ENCODE results near the gene USP6NL. TPM values are rescaled to one million over a fixed set of nuclear protein-coding genes. Genes with fewer than 3 reads are reported as not detected.

The USP6NL gene
- total and polyA plus RNA-seq, 9 of the 15 experiments (the other 6 are each of a cell fraction or from before 2014, with no cell fraction given) = 3.2 to 26.6 (median 19.8) TPM

DNA sequence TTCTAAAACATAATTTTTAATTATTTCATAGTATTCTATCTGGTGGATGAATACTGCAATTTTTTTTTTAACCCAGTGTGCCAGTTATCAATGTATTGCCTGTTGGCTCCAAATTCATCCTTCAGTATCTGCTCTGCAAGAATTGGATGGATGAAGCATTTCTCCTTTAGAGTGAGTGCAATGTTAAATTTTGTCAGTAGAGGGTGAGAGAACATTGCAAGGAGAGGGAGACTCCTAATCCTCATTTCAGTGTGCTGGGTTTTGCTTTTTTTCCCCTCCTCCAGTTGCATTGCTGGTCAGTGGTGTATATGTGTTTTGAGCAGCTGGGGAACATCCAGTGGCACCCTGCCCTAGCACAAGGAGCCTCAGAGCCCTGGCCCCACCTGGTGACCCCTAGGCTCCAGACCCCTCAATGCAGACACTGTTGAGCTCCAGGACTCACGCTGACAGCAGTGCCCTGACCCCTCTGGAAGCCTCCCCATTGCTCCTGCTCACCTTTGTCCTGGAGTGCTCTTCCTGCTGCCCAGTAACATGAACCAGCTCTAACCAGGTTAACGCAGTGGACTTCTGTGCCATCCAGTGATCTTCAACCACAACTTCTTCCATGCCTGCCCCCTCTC, 199.4 kb downstream of the USP6NL start (continued):
- TF ChIP-seq, protein P1, sequence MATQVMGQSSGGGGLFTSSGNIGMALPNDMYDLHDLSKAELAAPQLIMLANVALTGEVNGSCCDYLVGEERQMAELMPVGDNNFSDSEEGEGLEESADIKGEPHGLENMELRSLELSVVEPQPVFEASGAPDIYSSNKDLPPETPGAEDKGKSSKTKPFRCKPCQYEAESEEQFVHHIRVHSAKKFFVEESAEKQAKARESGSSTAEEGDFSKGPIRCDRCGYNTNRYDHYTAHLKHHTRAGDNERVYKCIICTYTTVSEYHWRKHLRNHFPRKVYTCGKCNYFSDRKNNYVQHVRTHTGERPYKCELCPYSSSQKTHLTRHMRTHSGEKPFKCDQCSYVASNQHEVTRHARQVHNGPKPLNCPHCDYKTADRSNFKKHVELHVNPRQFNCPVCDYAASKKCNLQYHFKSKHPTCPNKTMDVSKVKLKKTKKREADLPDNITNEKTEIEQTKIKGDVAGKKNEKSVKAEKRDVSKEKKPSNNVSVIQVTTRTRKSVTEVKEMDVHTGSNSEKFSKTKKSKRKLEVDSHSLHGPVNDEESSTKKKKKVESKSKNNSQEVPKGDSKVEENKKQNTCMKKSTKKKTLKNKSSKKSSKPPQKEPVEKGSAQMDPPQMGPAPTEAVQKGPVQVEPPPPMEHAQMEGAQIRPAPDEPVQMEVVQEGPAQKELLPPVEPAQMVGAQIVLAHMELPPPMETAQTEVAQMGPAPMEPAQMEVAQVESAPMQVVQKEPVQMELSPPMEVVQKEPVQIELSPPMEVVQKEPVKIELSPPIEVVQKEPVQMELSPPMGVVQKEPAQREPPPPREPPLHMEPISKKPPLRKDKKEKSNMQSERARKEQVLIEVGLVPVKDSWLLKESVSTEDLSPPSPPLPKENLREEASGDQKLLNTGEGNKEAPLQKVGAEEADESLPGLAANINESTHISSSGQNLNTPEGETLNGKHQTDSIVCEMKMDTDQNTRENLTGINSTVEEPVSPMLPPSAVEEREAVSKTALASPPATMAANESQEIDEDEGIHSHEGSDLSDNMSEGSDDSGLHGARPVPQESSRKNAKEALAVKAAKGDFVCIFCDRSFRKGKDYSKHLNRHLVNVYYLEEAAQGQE (IDR thresholded peaks at IDR 0.05; ENCODE audit: borderline replicate concordance) = peak; percentile 35; the same call in 1 of the 2 replicates
- TF ChIP-seq, protein P1 (CRISPR knock-in tag; IDR thresholded peaks at IDR 0.05; ENCODE audit: low read depth) = no peak
- no peak for TF ChIP-seq FOXA1 (IDR thresholded peaks at IDR 0.05; ENCODE audit: borderline replicate concordance)
- TF ChIP-seq ZNF444 (CRISPR knock-in tag; IDR thresholded peaks at IDR 0.05) = no peak
- TF ChIP-seq ZC3H4 (CRISPR knock-in tag; IDR thresholded peaks at IDR 0.05; ENCODE audit: borderline replicate concordance) = no peak
- TF ChIP-seq MCM5 (IDR thresholded peaks at IDR 0.05; ENCODE audit: low read depth) = no peak
- TF ChIP-seq, protein P2, sequence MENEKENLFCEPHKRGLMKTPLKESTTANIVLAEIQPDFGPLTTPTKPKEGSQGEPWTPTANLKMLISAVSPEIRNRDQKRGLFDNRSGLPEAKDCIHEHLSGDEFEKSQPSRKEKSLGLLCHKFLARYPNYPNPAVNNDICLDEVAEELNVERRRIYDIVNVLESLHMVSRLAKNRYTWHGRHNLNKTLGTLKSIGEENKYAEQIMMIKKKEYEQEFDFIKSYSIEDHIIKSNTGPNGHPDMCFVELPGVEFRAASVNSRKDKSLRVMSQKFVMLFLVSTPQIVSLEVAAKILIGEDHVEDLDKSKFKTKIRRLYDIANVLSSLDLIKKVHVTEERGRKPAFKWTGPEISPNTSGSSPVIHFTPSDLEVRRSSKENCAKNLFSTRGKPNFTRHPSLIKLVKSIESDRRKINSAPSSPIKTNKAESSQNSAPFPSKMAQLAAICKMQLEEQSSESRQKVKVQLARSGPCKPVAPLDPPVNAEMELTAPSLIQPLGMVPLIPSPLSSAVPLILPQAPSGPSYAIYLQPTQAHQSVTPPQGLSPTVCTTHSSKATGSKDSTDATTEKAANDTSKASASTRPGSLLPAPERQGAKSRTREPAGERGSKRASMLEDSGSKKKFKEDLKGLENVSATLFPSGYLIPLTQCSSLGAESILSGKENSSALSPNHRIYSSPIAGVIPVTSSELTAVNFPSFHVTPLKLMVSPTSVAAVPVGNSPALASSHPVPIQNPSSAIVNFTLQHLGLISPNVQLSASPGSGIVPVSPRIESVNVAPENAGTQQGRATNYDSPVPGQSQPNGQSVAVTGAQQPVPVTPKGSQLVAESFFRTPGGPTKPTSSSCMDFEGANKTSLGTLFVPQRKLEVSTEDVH (IDR thresholded peaks at IDR 0.05; ENCODE audit: low read depth, partially characterized antibody) = no peak
- no peak for TF ChIP-seq ZFP36 (IDR thresholded peaks at IDR 0.05; ENCODE audit: low read depth, low read length, partially characterized antibody)
- TF ChIP-seq ZKSCAN8 (CRISPR knock-in tag; IDR thresholded peaks at IDR 0.05) = no peak
- no peak for TF ChIP-seq ZBED1 (IDR thresholded peaks at IDR 0.05)
- TF ChIP-seq, protein P3, sequence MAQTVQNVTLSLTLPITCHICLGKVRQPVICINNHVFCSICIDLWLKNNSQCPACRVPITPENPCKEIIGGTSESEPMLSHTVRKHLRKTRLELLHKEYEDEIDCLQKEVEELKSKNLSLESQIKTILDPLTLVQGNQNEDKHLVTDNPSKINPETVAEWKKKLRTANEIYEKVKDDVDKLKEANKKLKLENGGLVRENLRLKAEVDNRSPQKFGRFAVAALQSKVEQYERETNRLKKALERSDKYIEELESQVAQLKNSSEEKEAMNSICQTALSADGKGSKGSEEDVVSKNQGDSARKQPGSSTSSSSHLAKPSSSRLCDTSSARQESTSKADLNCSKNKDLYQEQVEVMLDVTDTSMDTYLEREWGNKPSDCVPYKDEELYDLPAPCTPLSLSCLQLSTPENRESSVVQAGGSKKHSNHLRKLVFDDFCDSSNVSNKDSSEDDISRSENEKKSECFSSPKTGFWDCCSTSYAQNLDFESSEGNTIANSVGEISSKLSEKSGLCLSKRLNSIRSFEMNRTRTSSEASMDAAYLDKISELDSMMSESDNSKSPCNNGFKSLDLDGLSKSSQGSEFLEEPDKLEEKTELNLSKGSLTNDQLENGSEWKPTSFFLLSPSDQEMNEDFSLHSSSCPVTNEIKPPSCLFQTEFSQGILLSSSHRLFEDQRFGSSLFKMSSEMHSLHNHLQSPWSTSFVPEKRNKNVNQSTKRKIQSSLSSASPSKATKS (CRISPR knock-in tag; IDR thresholded peaks at IDR 0.05) = no peak
- TF ChIP-seq NCOA1 (IDR thresholded peaks at IDR 0.05; ENCODE audit: low read depth) = no peak
- TF ChIP-seq NCOA2 (IDR thresholded peaks at IDR 0.05; ENCODE audit: partially characterized antibody in 2 of 2) = no peak
- TF ChIP-seq TEAD2 (tag; IDR thresholded peaks at IDR 0.05) = no peak
- no peak for TF ChIP-seq PKNOX1 (IDR thresholded peaks at IDR 0.05)
